Upper lobe of left lung (tissue), 4 donors: Measurements from ENCODE around the gene SERPINA6.

Experiments
- CTCF ChIP-seq, 6 experiments: fragments of 450-650 bp in 4 of 6; fragments of 200-600 bp in 2 of 6; sonication (generic) in 2 of 6; IDR thresholded peaks; one replicate each; pipeline ENCODE4 v1.5.1; 2016 to 2019; ENCODE audit warnings: antibody characterized with exemption in 6 of 6
- POLR2A ChIP-seq, 4 donors: fragments of 450-650 bp; IDR thresholded peaks; one replicate each; pipeline ENCODE4 v1.5.1; 2016 to 2017; ENCODE audit warnings: antibody characterized with exemption in 4 of 4, mild to moderate bottlenecking in 2 of 4

DNA sequence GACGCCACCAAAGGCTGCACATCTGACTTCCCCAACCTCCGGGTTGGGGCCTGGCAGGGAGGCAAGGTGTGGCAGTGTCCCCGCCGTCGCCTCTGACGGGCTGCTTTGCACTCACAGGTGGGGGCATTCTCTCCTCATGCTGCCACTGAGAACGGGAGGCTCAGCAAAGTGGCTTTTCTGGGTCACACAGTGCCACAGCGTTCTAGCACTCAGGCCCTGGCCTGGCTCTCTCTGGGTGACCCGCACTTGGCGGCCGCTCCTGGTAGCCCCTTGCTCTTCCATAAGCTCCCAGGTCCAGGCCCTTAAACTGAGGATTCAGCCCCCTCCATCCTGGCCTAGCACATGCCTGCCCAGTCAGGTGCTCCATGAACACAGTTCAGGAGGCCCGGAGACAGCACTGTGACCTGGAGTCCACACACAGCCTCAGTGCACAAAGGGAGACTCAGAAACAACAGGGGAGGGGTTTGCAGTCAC is 40.1 kb upstream of the SERPINA6 start:
- TF ChIP-seq CTCF (IDR thresholded peaks at IDR 0.05) (no peak), POLR2A (IDR thresholded peaks at IDR 0.05) (no peak)
